Keratinocyte (primary cell): ENCODE measurements around the gene CGNL1. TPM values are rescaled to one million over a fixed set of nuclear protein-coding genes. Genes with fewer than 3 reads are reported as not detected.

Experiments used
- DNase-seq: peaks from one replicate; pipeline ENCODE4 v3.0.0-alpha.2; 2011; ENCODE audit warnings: low read depth, missing footprints, low spot score
- FAIRE-seq: peaks from 2 replicates; lab custom pipeline; 2011; peaks lifted over from hg19 to GRCh38; lab: Jason Lieb, UNC
- H2AFZ ChIP-seq: 2 replicates; pipeline ENCODE4 v1.6.0; 2012; ENCODE audit warnings: low read length, control low read depth, inconsistent platforms; ENCODE audit not compliant: control insufficient read depth
- H3K27ac ChIP-seq: 2 replicates; pipeline ENCODE4 v1.5.1; 2011; ENCODE audit warnings: low read length; ENCODE audit not compliant: control insufficient read depth, insufficient read depth
- H3K27me3 ChIP-seq: 3 replicates; pipeline ENCODE4 v1.6.0; 2011; ENCODE audit warnings: low read length; ENCODE audit not compliant: control insufficient read depth, insufficient read depth; ENCODE audit errors: extremely low read depth
- H3K36me3 ChIP-seq, 2 experiments: 2 replicates in 1 of 2; 3 replicates in 1 of 2; pipeline ENCODE4 v1.5.1; 2011; ENCODE audit warnings: low read length in 2 of 2, mild to moderate bottlenecking in 1 of 2; ENCODE audit not compliant: control insufficient read depth in 2 of 2, insufficient read depth in 2 of 2; ENCODE audit errors: extremely low read depth in 1 of 2
- H3K4me1 ChIP-seq: 3 replicates; pipeline ENCODE4 v1.5.1; 2011; ENCODE audit warnings: low read length; ENCODE audit not compliant: control insufficient read depth, insufficient read depth; ENCODE audit errors: extremely low read depth
- H3K4me2 ChIP-seq: 3 replicates; pipeline ENCODE4 v1.6.0; 2011; ENCODE audit warnings: low read depth, low read length; ENCODE audit not compliant: control insufficient read depth, insufficient read depth; ENCODE audit errors: extremely low read depth
- H3K4me3 ChIP-seq, 3 experiments: fragments of 200-600 bp in 1 of 3; sonication (generic) in 1 of 3; 2 replicates in 2 of 3; 3 replicates in 1 of 3; pipeline ENCODE4 v1.5.1; 2011 to 2016; ENCODE audit warnings: low read length in 3 of 3, mild to moderate bottlenecking in 3 of 3, control low read depth in 2 of 3, inconsistent platforms in 1 of 3, low read depth in 1 of 3, mixed read lengths in 1 of 3, mixed run types in 1 of 3, moderate library complexity in 1 of 3; ENCODE audit not compliant: control insufficient read depth in 2 of 3, insufficient read depth in 2 of 3; ENCODE audit errors: extremely low read depth in 1 of 3
- H3K79me2 ChIP-seq: 2 replicates; pipeline ENCODE4 v1.6.0; 2012; ENCODE audit warnings: low read length; ENCODE audit not compliant: control insufficient read depth, insufficient read depth
- H3K9ac ChIP-seq: 3 replicates; pipeline ENCODE4 v1.6.0; 2011; ENCODE audit warnings: low read length; ENCODE audit not compliant: control insufficient read depth, insufficient read depth; ENCODE audit errors: extremely low read depth
- H3K9me1 ChIP-seq: 3 replicates; pipeline ENCODE4 v1.6.0; 2011; ENCODE audit warnings: low read length; ENCODE audit not compliant: control insufficient read depth, insufficient read depth; ENCODE audit errors: extremely low read depth
- H3K9me3 ChIP-seq: 2 replicates; pipeline ENCODE4 v1.5.1; 2012; ENCODE audit warnings: low read depth, low read length; ENCODE audit not compliant: control insufficient read depth
- H4K20me1 ChIP-seq: 3 replicates; pipeline ENCODE4 v1.6.0; 2011; ENCODE audit warnings: low read length; ENCODE audit not compliant: control insufficient read depth, insufficient read depth; ENCODE audit errors: extremely low read depth
- CTCF ChIP-seq, 3 experiments: IDR thresholded peaks in 1 of 3; conservative IDR thresholded peaks in 1 of 3; optimal IDR thresholded peaks in 1 of 3; 2 replicates in 2 of 3; 3 replicates in 1 of 3; pipeline versions ENCODE3 to v1.5.1; 2011; ENCODE audit warnings: low read length in 3 of 3, mild to moderate bottlenecking in 3 of 3, moderate library complexity in 2 of 3, control low read depth in 1 of 3, inconsistent platforms in 1 of 3; ENCODE audit not compliant: insufficient read depth in 2 of 3; ENCODE audit errors: extremely low read depth in 1 of 3
- EZH2 ChIP-seq: IDR thresholded peaks from one replicate; pipeline ENCODE4 v1.6.1; 2012; ENCODE audit warnings: inconsistent platforms, mild to moderate bottlenecking, low read length, moderate library complexity
- dilution Hi-C: fragments of 300-500 bp; cut with MboI; formaldehyde crosslinking; loops from one replicate; pipeline ENCODE4 v1.7.0; 2020; ENCODE audit warnings: low sequenced_read_pairs; ENCODE audit not compliant: extremely low pct_ligation_motif_present
- polyA plus RNA-seq, 5 experiments: library from polyadenylated mRNA; depleted of rRNA in 3 of 5; stranded (reverse) in 3 of 5; stranded (forward) in 1 of 5; unstranded in 1 of 5; fragments of >200 nt; gene quantifications; 1 replicate in 1 of 5; 2 replicates in 3 of 5; 3 replicates in 1 of 5; pipeline versions ENCODE4 v1.2.1 to v1.2.3, GENCODE V29; 2011 to 2012; ENCODE audit warnings: missing spikeins in 2 of 5, low read depth in 1 of 5, low replicate concordance in 1 of 5

Gene CGNL1
- polyA plus RNA-seq, 1 donor (not counting 4 experiments of a cell fraction or from before 2014, with no cell fraction given) = 0.05 TPM

DNA sequence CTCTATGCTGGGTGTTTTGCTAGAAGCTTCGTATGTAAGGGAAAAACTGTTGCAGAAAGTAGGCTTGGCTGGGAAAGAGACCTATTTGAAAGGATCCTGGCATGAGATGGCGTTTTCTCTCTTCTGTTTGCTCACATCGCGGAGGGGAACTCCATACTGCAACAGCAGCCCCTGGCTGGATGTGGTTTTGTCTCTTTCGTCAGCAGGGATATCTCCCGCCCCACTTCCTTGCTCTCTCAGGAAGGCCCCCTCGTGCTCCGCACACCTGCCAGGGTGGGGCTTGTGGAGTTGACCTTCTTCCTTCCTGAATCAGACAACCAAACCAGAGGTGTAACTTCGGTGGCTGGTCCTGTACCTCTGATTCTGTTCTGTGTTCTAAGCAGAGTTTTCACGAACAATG is 189.0 kb downstream of the CGNL1 start:
- H3K4me3 ChIP-seq = no peak overlapping the region
- peaks cover 22% of the 10 kb centered on the region for H3K4me1 ChIP-seq
- peak overlapping the region; percentile 4 for H2AFZ ChIP-seq
- dilution Hi-C loops = no loop called here
- H3K27me3 ChIP-seq = no peaks in the 10 kb centered on the region
- H3K27ac ChIP-seq = no peak overlapping the region
- no peaks in the 10 kb centered on the region for H3K9me3 ChIP-seq
- FAIRE-seq (peak; percentile 71), DNase-seq (no peak)
- no peaks in the 10 kb centered on the region for H3K9me1 ChIP-seq
- H3K9ac ChIP-seq = no peak overlapping the region
- no peaks in the 10 kb centered on the region for H3K36me3 ChIP-seq
- no peaks in the 10 kb centered on the region for H4K20me1 ChIP-seq
- peak overlapping the region; percentile 20 for H3K4me2 ChIP-seq
- TF ChIP-seq CTCF (optimal IDR thresholded peaks at IDR 0.05 in 1 of 3, IDR thresholded peaks at IDR 0.05 in 1 of 3, conservative IDR thresholded peaks at IDR 0.05 in 1 of 3; ENCODE audit: extremely low read depth in 1 of 3, insufficient read depth in 2 of 3, low read length in 3 of 3) (no peak), EZH2 (no peak)
- H3K79me2 ChIP-seq = no peaks in the 10 kb centered on the region

DNA sequence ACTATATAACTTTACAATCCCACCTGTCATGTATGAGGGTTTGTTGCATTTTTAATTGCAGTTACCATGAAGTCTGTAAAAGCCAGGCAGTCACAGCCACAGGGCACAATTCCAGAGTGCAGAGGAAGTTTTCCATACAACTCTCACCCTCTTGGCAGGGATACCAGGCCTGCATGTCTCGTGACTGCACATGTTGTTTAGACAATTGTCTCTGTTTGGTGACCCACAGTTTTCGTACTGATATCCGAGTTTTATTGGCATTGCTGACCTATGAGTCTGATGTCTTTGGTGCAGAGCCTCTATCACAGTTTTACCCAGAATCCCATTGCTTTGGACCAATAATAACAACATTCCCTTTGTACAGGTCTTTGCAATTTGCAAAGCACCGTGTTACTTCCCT is 190.5 kb downstream of the CGNL1 start:
- Histone ChIP-seq H3K4me1 (peaks cover 30% of the 10 kb centered on the region), H3K36me3 (no peaks in the 10 kb centered on the region), H3K27me3 (no peaks in the 10 kb centered on the region), H4K20me1 (no peaks in the 10 kb centered on the region), H3K9ac (no peak overlapping the region), H3K79me2 (no peaks in the 10 kb centered on the region), H2AFZ (no peak overlapping the region), H3K27ac (no peak overlapping the region), H3K9me1 (no peaks in the 10 kb centered on the region), H3K4me3 (no peak overlapping the region), H3K9me3 (no peaks in the 10 kb centered on the region), H3K4me2 (no peak overlapping the region)
- FAIRE-seq (no peak), DNase-seq (no peak)
- dilution Hi-C loops = no loop called here
- TF ChIP-seq EZH2 = no peak
- TF ChIP-seq CTCF (optimal IDR thresholded peaks at IDR 0.05 in 1 of 3, IDR thresholded peaks at IDR 0.05 in 1 of 3, conservative IDR thresholded peaks at IDR 0.05 in 1 of 3; ENCODE audit: extremely low read depth in 1 of 3, insufficient read depth in 2 of 3, low read length in 3 of 3) = no peak
